Measurements from ENCODE around the gene GPR27.

Gene GPR27

DNA sequence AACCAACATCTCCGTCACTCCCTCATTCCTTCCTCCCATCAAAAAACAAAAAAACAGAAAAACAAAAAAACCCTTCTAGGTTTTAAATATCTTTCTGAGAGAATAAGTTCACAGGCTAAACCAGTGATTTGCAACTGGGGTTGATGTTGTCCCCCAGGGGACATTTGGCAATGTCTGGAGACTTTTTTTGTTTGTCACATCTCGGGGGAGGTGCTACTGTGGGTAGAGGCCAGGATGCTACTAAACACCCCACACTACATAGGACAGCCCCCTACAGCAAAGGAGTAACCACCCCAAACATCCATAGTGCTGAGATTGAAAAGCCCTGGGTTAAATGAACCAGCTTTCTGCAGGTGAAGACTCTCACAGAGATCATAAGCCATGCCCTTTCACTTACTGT lies 48.3 kb downstream of the GPR27 start (continued):
- TF ChIP-seq ZBTB10 (tag by site-specific recombination; IDR thresholded peaks at IDR 0.05), result no peak

DNA sequence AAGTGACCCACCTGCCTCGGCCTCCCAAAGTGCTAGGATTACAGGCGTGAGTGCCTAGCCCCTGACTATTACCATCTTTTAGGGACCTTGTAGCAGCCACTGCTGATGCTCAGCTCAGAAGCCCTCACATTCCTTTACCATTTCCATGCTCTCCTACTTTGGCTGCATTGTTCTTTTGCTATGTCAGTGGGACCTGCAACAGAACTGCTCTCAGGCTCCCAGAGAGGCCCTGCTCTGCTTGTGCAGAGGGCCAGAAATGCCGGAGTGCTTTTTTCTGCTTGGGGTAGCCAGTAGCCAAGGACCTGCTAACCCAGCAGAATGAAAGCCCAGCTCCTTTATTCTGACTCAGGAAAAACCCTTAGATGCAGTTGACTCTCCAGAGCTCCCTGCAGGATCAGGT lies 49.6 kb downstream of the GPR27 start:
- Histone ChIP-seq H3K27ac (ENCODE audit: extremely low read depth, low read depth, low read length) (no peak overlapping the region), H3K4me1 (ENCODE audit: control insufficient read depth, insufficient read depth, low read length) (no peaks in the 10 kb centered on the region), H3K36me3 (ENCODE audit: control insufficient read depth in 2 of 2, insufficient read depth in 1 of 2, low read length in 2 of 2) (no peaks in the 10 kb centered on the region), H3K9me3 (ENCODE audit: control insufficient read depth, insufficient read depth, low read depth, low read length) (no peaks in the 10 kb centered on the region), H3K4me3 (ENCODE audit: low read depth, low read length) (no peak overlapping the region)
- TF ChIP-seq RBAK (tag by site-specific recombination; IDR thresholded peaks at IDR 0.05), result no peak
- no peak for TF ChIP-seq ZNF19 (tag by site-specific recombination; IDR thresholded peaks at IDR 0.05; ENCODE audit: low read depth)
- no peak for TF ChIP-seq ZNF248 (tag by site-specific recombination; IDR thresholded peaks at IDR 0.05)
- no peak for TF ChIP-seq ZNF133 (tag by site-specific recombination; IDR thresholded peaks at IDR 0.05)
- no peak for TF ChIP-seq ZBTB48 (tag by site-specific recombination; IDR thresholded peaks at IDR 0.05)
- no peak for TF ChIP-seq ZNF529 (tag by site-specific recombination; IDR thresholded peaks at IDR 0.05; ENCODE audit: insufficient replicate concordance)
- no peak for TF ChIP-seq ZXDB (tag by site-specific recombination; IDR thresholded peaks at IDR 0.05)
- TF ChIP-seq ZBTB17 (tag by site-specific recombination; IDR thresholded peaks at IDR 0.05), result no peak
- no peak for TF ChIP-seq ZNF513 (tag by site-specific recombination; IDR thresholded peaks at IDR 0.05)
- no peak for TF ChIP-seq SALL2 (tag by site-specific recombination; IDR thresholded peaks at IDR 0.05; ENCODE audit: borderline replicate concordance)
- TF ChIP-seq ZNF560 (tag by site-specific recombination; IDR thresholded peaks at IDR 0.05; ENCODE audit: borderline replicate concordance), result no peak
- TF ChIP-seq ZNF362 (tag by site-specific recombination; IDR thresholded peaks at IDR 0.05), result no peak
- TF ChIP-seq ZNF585B (tag by site-specific recombination; IDR thresholded peaks at IDR 0.05), result no peak
- no peak for TF ChIP-seq ZNF645 (tag by site-specific recombination; IDR thresholded peaks at IDR 0.05)
- TF ChIP-seq, protein P1, sequence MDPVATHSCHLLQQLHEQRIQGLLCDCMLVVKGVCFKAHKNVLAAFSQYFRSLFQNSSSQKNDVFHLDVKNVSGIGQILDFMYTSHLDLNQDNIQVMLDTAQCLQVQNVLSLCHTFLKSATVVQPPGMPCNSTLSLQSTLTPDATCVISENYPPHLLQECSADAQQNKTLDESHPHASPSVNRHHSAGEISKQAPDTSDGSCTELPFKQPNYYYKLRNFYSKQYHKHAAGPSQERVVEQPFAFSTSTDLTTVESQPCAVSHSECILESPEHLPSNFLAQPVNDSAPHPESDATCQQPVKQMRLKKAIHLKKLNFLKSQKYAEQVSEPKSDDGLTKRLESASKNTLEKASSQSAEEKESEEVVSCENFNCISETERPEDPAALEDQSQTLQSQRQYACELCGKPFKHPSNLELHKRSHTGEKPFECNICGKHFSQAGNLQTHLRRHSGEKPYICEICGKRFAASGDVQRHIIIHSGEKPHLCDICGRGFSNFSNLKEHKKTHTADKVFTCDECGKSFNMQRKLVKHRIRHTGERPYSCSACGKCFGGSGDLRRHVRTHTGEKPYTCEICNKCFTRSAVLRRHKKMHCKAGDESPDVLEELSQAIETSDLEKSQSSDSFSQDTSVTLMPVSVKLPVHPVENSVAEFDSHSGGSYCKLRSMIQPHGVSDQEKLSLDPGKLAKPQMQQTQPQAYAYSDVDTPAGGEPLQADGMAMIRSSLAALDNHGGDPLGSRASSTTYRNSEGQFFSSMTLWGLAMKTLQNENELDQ (tag by site-specific recombination; IDR thresholded peaks at IDR 0.05; ENCODE audit: low read depth), result no peak
- TF ChIP-seq KLF8 (tag by site-specific recombination; IDR thresholded peaks at IDR 0.05), result no peak
- TF ChIP-seq ZNF704 (tag by site-specific recombination; IDR thresholded peaks at IDR 0.05), result no peak
- TF ChIP-seq ZNF146 (tag by site-specific recombination; IDR thresholded peaks at IDR 0.05), result no peak
- no peak for TF ChIP-seq ZBTB20 (tag by site-specific recombination; IDR thresholded peaks at IDR 0.05)
- no peak for TF ChIP-seq ZSCAN16 (tag by site-specific recombination; IDR thresholded peaks at IDR 0.05)
- ChIA-PET CTCF (interaction anchor here (0.7 kb wide), 1 partner anchor 65 kb away, joined by 3 read pairs; no protein-coding TSS in a partner anchor), POLR2A (no interaction called here)

Measured in HEK293 (cell line).